HUES64 (cell line): ENCODE data around the gene HAUS8.
"Not testable (repeated sequence)": the region's sequence is repeated elsewhere in the genome, so short reads cannot be mapped to it uniquely, and the experiment has no call there.

Source experiments
- H3K27ac ChIP-seq: 2 replicates; pipeline ENCODE4 v1.7.0; 2013; ENCODE audit warnings: low read depth, low read length, inconsistent platforms
- H3K27me3 ChIP-seq: 2 replicates; pipeline ENCODE4 v1.6.1; 2013; ENCODE audit warnings: mild to moderate bottlenecking, low read length; ENCODE audit not compliant: insufficient read depth
- H3K36me3 ChIP-seq: 2 replicates; pipeline ENCODE4 v1.6.1; 2013; ENCODE audit warnings: mild to moderate bottlenecking, low read length; ENCODE audit not compliant: insufficient read depth
- H3K4me1 ChIP-seq: 2 replicates; pipeline ENCODE4 v1.6.1; 2013; ENCODE audit warnings: mild to moderate bottlenecking, low read length, moderate library complexity; ENCODE audit not compliant: insufficient read depth
- H3K4me3 ChIP-seq: 2 replicates; pipeline ENCODE4 v1.5.1; 2013; ENCODE audit warnings: mild to moderate bottlenecking, low read length, moderate library complexity
- H3K9ac ChIP-seq: 2 replicates; pipeline ENCODE4 v1.6.1; 2013; ENCODE audit warnings: mild to moderate bottlenecking, low read depth, low read length
- H3K9me3 ChIP-seq: 2 replicates; pipeline ENCODE4 v1.6.1; 2013; ENCODE audit warnings: low read depth, low read length; ENCODE audit not compliant: insufficient read depth
- WGBS: fragments of 150-250, 120-280 bp; methylation state at CpG from one replicate; pipeline ENCODE4 v1.1.7; 2013; ENCODE audit warnings: missing lambda C conversion rate; 5-methylcytosine and 5-hydroxymethylcytosine counted together

Gene HAUS8

DNA sequence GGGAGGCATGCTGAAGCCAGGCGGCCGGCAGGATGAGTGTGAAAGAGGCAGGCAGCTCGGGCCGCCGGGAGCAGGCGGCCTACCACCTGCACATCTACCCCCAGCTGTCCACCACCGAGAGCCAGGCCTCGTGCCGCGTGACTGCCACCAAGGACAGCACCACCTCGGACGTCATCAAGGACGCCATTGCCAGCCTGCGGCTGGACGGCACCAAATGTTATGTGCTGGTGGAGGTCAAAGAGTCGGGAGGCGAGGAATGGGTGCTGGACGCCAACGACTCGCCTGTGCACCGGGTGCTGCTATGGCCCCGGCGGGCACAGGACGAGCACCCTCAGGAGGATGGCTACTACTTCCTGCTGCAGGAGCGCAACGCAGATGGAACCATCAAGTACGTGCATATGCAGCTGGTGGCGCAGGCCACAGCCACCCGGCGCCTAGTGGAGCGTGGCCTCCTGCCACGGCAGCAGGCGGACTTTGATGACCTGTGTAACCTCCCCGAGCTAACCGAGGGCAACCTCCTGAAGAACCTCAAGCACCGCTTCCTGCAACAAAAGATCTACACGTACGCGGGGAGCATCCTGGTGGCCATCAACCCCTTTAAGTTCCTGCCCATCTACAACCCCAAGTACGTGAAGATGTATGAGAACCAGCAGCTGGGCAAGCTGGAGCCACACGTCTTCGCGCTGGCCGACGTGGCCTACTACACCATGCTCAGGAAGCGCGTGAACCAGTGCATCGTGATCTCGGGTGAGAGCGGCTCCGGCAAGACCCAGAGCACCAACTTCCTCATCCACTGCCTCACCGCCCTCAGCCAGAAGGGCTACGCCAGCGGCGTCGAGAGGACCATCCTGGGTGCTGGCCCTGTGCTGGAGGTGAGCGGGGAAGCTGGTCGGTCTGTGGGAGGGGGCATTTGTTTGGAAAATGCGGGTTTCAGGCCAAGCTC, 26.7 kb upstream of the HAUS8 start:
- Histone ChIP-seq H3K4me1 (peaks cover 7% of the 10 kb centered on the region; the same call in 1 of the 2 replicates), H3K4me3 (no peak overlapping the region), H3K27me3 (no peaks in the 10 kb centered on the region), H3K27ac (no peak overlapping the region), H3K9ac (no peak overlapping the region), H3K36me3 (peaks cover 30% of the 10 kb centered on the region), H3K9me3 (no peaks in the 10 kb centered on the region)
- 97% methylated on average over 59 of the region's 59 CpGs for WGBS

DNA sequence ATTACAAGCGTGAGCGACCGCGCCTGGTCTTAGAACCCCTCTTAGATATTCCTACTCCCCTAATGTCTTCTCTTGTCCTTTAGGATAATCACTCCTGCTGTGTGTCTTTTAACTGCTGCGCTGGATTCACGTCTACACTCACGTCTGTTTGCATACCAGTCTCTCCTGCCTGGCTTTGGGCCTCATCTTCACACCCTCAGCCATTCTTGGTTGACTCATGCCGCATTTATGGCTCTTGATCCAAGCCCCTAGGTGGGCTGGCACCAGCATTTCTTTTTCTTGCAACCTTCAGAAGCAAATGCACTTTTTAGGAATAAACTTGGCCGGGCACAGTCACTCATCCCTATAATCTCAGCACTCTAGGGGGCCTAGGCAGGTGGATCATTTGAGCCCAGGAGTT, 23.1 kb upstream of the HAUS8 start:
- no peak overlapping the region for H3K9ac ChIP-seq
- H3K4me1 ChIP-seq, result peaks cover 7% of the 10 kb centered on the region; the same call in 1 of the 2 replicates
- no peaks in the 10 kb centered on the region for H3K27me3 ChIP-seq
- H3K4me3 ChIP-seq, result no peak overlapping the region
- WGBS, result 81% methylated on average over 9 of the region's 9 CpGs
- no peak overlapping the region for H3K27ac ChIP-seq
- H3K9me3 ChIP-seq, result no peaks in the 10 kb centered on the region
- peaks cover 18% of the 10 kb centered on the region for H3K36me3 ChIP-seq

DNA sequence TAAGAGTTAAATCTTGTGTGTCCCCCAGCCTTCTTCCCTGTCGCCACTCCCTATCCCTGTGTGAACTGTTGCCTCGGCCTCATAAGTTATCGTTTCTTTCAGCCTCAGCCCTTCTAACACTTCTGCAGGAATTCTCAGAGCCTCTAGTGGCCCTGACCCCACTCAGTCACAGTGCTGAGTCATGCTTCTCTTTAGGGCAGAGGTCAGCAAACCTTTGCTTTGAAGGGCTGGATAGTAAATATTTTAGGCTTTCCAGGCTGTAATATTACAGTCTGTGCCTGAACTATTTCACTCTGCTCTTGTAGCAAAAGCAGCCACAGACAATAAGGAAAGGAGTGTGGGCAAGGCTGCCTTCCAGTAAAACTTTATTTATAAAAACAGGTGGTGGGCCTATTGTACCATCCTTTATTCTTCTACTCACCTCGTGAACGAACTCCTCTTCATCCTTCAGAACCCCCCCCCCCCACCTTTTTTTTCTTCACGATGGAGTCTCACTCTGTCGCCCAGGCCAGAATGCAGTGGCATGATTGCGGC, 22.4 kb upstream of the HAUS8 start:
- H3K4me3 ChIP-seq, result no peak overlapping the region
- peaks cover 7% of the 10 kb centered on the region; the same call in 1 of the 2 replicates for H3K4me1 ChIP-seq
- no peaks in the 10 kb centered on the region for H3K27me3 ChIP-seq
- WGBS, result 86% methylated on average over 8 of the region's 8 CpGs
- no peaks in the 10 kb centered on the region for H3K9me3 ChIP-seq
- H3K9ac ChIP-seq, result peak overlapping the region; percentile 43; the same call in 1 of the 2 replicates
- H3K27ac ChIP-seq, result peak overlapping the region; percentile 23; the same call in 1 of the 2 replicates
- peaks cover 14% of the 10 kb centered on the region for H3K36me3 ChIP-seq

DNA sequence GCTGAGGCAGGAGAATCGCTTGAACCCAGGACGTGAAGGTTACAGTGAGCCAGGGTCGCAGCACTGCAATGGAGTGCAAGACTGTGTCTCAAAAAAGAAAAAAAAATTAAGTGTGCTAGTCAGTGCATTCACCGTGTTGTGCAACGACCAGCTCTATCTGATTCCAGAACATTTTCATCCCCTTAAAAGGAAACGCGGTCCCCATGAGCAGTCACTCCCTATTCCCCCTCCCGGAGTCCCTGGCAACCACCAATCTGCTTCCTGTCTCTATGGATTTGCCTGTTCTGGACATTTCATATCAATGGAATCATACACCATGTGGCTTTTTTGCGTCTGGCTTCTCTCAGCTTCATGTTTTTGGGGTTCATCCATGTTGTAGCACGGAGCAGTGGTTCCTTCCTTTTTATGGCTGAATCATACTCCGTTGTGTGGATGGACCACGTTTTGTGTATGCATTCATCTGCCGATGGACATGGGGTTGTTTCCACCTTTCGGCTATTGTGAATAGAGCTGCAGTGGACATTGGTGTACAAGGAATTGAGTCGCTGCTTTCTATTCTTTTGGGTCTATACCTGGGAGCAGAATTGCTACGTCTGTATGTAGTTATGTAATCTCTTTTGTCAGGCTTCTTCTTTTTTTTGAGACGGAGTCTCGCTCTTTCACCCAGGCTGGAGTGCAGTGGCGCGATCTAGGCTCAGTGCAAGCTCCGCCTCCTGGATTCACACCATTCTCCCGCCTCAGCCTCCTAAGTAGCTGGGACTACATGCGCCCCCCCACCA, 20.1 kb upstream of the HAUS8 start:
- 93% methylated on average over 23 of the region's 23 CpGs for WGBS
- no peaks in the 10 kb centered on the region for H3K9me3 ChIP-seq
- no peak overlapping the region for H3K27ac ChIP-seq
- peaks cover 14% of the 10 kb centered on the region for H3K4me1 ChIP-seq
- H3K27me3 ChIP-seq, result no peaks in the 10 kb centered on the region
- H3K36me3 ChIP-seq, result no peaks in the 10 kb centered on the region
- H3K4me3 ChIP-seq, result no peak overlapping the region
- no peak overlapping the region for H3K9ac ChIP-seq

DNA sequence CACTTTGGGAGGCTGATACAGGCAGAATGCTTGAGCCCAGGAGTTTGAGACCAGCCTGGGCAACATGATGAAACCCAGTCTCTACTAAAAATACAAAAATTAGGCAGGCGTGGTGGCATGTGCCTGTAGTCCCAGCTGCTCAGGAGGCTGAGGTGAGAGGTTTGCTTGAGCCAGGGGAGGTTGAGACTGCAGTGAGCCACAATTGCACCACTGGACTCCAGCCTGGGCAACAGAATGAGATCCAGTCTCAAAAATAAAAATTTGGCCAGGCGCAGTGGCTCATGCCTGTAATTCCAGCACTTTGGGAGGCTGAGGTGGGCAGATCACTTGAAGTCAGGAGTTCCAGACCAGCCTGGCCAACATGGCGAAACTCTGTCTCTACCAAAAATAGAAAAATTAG, 19.4 kb upstream of the HAUS8 start:
- 96% methylated on average over 3 of the region's 3 CpGs for whole genome bisulfite sequencing
- H3K4me3 ChIP-seq, H3K9me3 ChIP-seq, H3K9ac ChIP-seq, H3K27me3 ChIP-seq, H3K27ac ChIP-seq, H3K36me3 ChIP-seq: not testable (repeated sequence)
- H3K4me1 ChIP-seq, result peaks cover 14% of the 10 kb centered on the region

DNA sequence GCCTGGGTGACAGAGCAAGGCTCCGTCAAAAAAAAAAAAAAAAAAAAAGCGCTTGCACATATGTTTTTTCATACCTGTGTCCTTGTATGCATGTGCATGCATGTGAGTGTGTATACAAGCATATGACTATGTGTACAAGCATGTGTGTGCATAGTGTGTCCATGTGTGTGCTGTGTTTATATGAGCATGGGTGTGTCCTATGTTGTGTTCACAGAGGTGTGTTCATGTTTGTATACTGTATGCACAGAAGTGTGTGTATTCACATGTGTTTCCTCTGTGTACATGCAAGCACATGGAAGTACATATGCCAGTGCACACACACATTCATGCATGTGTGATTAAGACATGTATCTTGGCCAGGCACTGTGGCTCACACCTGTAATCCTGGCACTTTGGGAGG, 17.4 kb upstream of the HAUS8 start:
- Histone ChIP-seq H3K27me3 (no peaks in the 10 kb centered on the region), H3K27ac (no peak overlapping the region), H3K9me3 (no peaks in the 10 kb centered on the region), H3K9ac (no peak overlapping the region), H3K36me3 (no peaks in the 10 kb centered on the region), H3K4me1 (peaks cover 18% of the 10 kb centered on the region), H3K4me3 (no peak overlapping the region)
- 96% methylated on average over 2 of the region's 2 CpGs for WGBS

DNA sequence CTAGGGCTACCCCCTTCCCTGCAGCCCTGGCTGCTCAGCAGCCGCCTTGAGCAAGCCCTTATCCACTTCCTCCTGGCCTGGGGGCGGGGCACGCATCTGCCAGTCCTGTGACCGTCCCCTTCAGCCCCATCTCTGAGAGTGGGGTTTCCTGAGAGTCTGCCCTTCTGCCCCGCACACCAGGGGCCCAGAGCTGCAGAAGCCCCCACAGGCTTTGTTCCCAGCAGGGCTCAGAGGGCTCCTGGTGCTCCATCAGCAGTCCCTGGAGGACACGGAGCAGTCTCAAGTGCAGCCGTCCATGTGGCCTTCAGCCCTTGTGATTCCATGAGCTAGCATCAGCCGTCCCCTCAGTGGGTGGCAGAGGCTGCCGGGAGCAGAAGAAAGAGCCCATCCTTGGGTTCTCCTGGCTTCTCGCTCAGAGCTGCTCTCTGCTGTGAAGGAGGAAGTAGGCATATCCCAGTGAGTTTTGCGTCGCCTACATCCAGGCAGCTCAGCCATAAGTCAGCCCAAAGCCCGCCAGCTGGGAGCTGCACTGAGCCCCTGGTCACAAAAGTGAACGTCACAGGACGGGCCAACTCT, 16.6 kb upstream of the HAUS8 start:
- Histone ChIP-seq H3K4me1 (peaks cover 13% of the 10 kb centered on the region), H3K9me3 (no peaks in the 10 kb centered on the region), H3K4me3 (no peak overlapping the region), H3K36me3 (peaks cover 3% of the 10 kb centered on the region; the same call in 1 of the 2 replicates), H3K27ac (0 out of 2 replicates have a peak overlapping the region, but pooled peaks have one; percentile 6), H3K27me3 (no peaks in the 10 kb centered on the region), H3K9ac (no peak overlapping the region)
- WGBS, result 73% methylated on average over 15 of the region's 15 CpGs

DNA sequence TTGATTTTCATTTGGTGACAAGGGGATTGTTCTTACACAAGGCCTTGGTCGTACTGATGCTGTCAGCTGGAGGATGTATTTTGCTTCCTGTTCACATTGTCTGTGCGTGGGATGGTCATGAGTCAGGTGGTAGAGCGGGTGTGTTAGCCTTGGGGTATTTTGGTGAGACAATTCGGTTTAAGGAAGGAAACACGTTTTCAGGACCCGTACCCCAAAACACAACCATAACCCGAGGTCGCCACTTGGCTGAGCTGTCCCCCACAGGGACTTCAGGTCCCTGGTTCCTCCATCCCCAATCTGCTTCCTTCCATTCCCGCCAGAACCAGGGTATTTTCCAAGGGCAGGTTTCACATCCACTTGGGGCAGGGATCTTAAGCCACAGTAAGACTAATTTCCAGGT, 15.3 kb upstream of the HAUS8 start:
- Histone ChIP-seq H3K4me3 (no peak overlapping the region), H3K9ac (no peak overlapping the region), H3K36me3 (peaks cover 3% of the 10 kb centered on the region; the same call in 1 of the 2 replicates), H3K27ac (no peak overlapping the region), H3K9me3 (no peaks in the 10 kb centered on the region), H3K27me3 (no peaks in the 10 kb centered on the region), H3K4me1 (peaks cover 13% of the 10 kb centered on the region)
- 95% methylated on average over 9 of the region's 9 CpGs for WGBS

DNA sequence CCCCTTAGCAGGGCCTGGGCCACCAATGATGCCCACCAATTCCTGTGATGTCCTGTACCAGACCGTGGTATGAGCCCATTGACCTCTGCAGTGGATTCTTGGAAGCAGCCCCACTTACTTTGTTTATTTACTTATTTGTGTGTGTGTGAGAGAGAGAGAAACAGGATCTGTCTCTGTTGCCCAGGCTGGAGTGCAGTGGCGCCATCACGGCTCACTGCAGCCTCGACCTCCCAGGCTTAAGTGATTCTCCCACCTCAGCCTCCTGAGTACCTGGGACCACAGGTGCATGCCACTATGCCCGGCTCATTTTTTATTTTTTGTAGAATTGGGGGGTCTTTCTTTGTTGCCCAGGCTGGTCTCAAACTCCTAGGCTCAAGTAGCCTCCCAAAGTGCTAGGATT, 13.3 kb upstream of the HAUS8 start:
- Histone ChIP-seq H3K36me3 (peaks cover 3% of the 10 kb centered on the region; the same call in 1 of the 2 replicates), H3K4me3 (no peak overlapping the region), H3K4me1 (peaks cover 13% of the 10 kb centered on the region), H3K9me3 (no peaks in the 10 kb centered on the region), H3K27me3 (no peaks in the 10 kb centered on the region), H3K9ac (no peak overlapping the region), H3K27ac (no peak overlapping the region)
- WGBS, result 92% methylated on average over 5 of the region's 5 CpGs

DNA sequence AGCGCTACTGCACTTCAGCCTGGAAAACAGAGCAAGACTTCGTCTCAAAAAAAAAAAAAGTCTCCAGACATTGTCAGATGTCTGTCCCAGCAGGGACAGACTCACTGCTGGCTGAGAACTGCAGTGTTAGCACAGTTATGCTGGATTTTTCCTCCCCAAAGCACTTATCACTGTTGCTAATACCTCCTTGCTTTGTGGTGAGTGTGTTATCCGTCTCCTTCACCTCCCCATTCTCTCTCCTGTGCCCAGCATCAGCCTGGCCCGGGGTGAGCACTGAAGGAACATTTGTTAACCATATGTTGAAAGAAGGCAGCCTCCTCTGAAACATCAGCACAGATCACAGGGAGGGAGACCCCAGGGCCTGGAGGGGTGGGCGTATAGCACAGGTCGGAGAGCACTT, 11.6 kb upstream of the HAUS8 start:
- WGBS, result 98% methylated on average over 5 of the region's 6 CpGs
- Histone ChIP-seq H3K9ac (no peak overlapping the region), H3K4me3 (no peak overlapping the region), H3K27me3 (no peaks in the 10 kb centered on the region), H3K4me1 (peaks cover 9% of the 10 kb centered on the region), H3K27ac (no peak overlapping the region), H3K9me3 (no peaks in the 10 kb centered on the region), H3K36me3 (peaks cover 3% of the 10 kb centered on the region; the same call in 1 of the 2 replicates)
